ENCODE results near the gene VRK3.

- TF ChIP-seq, protein P1, sequence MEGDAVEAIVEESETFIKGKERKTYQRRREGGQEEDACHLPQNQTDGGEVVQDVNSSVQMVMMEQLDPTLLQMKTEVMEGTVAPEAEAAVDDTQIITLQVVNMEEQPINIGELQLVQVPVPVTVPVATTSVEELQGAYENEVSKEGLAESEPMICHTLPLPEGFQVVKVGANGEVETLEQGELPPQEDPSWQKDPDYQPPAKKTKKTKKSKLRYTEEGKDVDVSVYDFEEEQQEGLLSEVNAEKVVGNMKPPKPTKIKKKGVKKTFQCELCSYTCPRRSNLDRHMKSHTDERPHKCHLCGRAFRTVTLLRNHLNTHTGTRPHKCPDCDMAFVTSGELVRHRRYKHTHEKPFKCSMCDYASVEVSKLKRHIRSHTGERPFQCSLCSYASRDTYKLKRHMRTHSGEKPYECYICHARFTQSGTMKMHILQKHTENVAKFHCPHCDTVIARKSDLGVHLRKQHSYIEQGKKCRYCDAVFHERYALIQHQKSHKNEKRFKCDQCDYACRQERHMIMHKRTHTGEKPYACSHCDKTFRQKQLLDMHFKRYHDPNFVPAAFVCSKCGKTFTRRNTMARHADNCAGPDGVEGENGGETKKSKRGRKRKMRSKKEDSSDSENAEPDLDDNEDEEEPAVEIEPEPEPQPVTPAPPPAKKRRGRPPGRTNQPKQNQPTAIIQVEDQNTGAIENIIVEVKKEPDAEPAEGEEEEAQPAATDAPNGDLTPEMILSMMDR (conservative IDR thresholded peaks at IDR 0.05), result no peak
- TF ChIP-seq EZH2 (IDR thresholded peaks at IDR 0.05; ENCODE audit: low read depth), result no peak
Observed at GRCh38 chr19:49950590-49950948, 74.6 kb downstream of the VRK3 start.

All from PC-9 (cell line).